Measurements from ENCODE around the gene PTPRU. TPM values are rescaled to one million over a fixed set of nuclear protein-coding genes. Genes with fewer than 3 reads are reported as not detected.

Gene PTPRU
- polyA plus RNA-seq, 2 of the 4 experiments (the other 2 are of a cell fraction): 5.7 to 6.1 TPM

DNA sequence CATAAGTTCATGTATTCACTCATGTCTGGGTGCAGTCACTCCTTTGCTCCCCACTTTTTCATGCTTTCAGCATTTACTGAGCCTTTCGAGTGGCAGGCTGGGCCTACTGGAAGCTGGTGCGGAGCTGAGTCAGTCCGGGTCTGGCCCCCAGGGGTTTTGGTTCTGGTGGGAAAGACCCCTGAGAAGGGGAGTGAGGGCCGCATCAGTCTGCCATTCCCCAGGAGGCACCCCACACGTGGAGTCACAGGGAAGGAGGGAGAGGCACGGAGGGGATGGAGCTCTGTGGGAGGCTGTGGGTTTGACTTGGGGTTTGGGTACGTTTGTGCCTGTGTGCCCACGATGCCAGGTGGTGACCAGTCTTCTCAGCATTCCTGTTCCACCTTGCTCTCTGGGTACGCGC is 87.9 kb downstream of the PTPRU start:
- DNase-seq (ENCODE audit: low read depth in 1 of 2, low spot score in 1 of 2) (no peak), ATAC-seq (no peak), FAIRE-seq (no peak)
- TF ChIP-seq, protein P1, sequence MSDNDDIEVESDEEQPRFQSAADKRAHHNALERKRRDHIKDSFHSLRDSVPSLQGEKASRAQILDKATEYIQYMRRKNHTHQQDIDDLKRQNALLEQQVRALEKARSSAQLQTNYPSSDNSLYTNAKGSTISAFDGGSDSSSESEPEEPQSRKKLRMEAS (IDR thresholded peaks at IDR 0.05): no peak
- no peak for TF ChIP-seq BHLHE40 (IDR thresholded peaks at IDR 0.05; ENCODE audit: low read depth, low read length)
- TF ChIP-seq JUNB (IDR thresholded peaks at IDR 0.05): no peak
- no peak for TF ChIP-seq NR3C1 (IDR thresholded peaks at IDR 0.05)
- no peak for TF ChIP-seq HOXB13 (CRISPR knock-in tag; IDR thresholded peaks at IDR 0.05; ENCODE audit: low read depth)
- no peak for TF ChIP-seq RNF2 (IDR thresholded peaks at IDR 0.05; ENCODE audit: borderline replicate concordance, low read depth)
- TF ChIP-seq SREBF2 (IDR thresholded peaks at IDR 0.05): no peak
- no peak for TF ChIP-seq POLR2AphosphoS2 (conservative IDR thresholded peaks at IDR 0.05; ENCODE audit: low read length)
- TF ChIP-seq, protein P2, sequence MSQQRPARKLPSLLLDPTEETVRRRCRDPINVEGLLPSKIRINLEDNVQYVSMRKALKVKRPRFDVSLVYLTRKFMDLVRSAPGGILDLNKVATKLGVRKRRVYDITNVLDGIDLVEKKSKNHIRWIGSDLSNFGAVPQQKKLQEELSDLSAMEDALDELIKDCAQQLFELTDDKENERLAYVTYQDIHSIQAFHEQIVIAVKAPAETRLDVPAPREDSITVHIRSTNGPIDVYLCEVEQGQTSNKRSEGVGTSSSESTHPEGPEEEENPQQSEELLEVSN (IDR thresholded peaks at IDR 0.05; ENCODE audit: borderline replicate concordance, low read depth): no peak
- no peak for TF ChIP-seq ZSCAN20 (CRISPR knock-in tag; IDR thresholded peaks at IDR 0.05)
- ChIA-PET POLR2A (no interaction called here), CTCF (no interaction called here)
- Histone ChIP-seq H3K4me1 (no peaks in the 10 kb centered on the region), H3K4me3 (no peak overlapping the region), H3K9me3 (no peaks in the 10 kb centered on the region), H3K27ac (no peak overlapping the region), H3K4me2 (no peak overlapping the region)
- 85% methylated on average over 10 of the region's 10 CpGs for WGBS (ENCODE audit: missing lambda C conversion rate)

DNA sequence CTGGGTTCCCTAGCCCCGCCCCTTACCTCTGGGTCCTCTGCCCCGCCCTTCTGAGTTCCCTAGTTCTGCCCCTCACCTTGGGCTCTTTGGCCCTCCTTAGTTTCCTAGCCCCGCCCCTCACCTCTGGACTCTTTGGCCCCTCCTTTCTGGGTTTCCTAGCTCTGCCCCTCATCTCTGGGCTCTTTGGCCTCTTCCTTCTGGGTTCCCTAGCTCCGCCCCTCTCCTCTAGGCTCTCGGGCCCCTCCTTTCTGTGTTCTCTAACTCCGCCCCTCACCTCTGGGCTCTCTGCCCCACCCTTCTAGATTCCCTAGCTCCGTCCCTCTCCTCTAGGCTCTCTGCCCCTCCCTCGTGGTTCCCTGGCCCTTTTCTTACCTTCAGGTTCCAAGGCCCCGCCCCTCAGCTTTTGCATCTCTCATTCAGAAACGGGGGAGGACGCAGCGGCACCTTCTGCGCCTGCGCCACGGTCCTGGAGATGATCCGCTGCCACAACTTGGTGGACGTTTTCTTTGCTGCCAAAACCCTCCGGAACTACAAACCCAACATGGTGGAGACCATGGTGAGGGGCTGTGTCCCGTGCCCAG is 88.5 kb downstream of the PTPRU start:
- POLR2A ChIA-PET: no interaction called here
- no peak for TF ChIP-seq MYC (IDR thresholded peaks at IDR 0.05; ENCODE audit: borderline replicate concordance, low read length)
- TF ChIP-seq JUN (IDR thresholded peaks at IDR 0.05): no peak
- no peak for TF ChIP-seq EHMT2 (IDR thresholded peaks at IDR 0.05; ENCODE audit: low read depth)
- TF ChIP-seq FOSB (CRISPR knock-in tag; IDR thresholded peaks at IDR 0.05): no peak
- no peak for TF ChIP-seq POLR2A (IDR thresholded peaks at IDR 0.05; ENCODE audit: low read length)
- TF ChIP-seq, protein P3, sequence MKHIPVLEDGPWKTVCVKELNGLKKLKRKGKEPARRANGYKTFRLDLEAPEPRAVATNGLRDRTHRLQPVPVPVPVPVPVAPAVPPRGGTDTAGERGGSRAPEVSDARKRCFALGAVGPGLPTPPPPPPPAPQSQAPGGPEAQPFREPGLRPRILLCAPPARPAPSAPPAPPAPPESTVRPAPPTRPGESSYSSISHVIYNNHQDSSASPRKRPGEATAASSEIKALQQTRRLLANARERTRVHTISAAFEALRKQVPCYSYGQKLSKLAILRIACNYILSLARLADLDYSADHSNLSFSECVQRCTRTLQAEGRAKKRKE (CRISPR knock-in tag; IDR thresholded peaks at IDR 0.05; ENCODE audit: low read depth): no peak
- no peak for TF ChIP-seq HOXB13 (CRISPR knock-in tag; IDR thresholded peaks at IDR 0.05; ENCODE audit: low read depth)
- TF ChIP-seq, protein P4, sequence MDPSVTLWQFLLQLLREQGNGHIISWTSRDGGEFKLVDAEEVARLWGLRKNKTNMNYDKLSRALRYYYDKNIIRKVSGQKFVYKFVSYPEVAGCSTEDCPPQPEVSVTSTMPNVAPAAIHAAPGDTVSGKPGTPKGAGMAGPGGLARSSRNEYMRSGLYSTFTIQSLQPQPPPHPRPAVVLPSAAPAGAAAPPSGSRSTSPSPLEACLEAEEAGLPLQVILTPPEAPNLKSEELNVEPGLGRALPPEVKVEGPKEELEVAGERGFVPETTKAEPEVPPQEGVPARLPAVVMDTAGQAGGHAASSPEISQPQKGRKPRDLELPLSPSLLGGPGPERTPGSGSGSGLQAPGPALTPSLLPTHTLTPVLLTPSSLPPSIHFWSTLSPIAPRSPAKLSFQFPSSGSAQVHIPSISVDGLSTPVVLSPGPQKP (IDR thresholded peaks at IDR 0.05; ENCODE audit: low read depth, low read length): no peak
- no peak for TF ChIP-seq ZNF302 (CRISPR knock-in tag; IDR thresholded peaks at IDR 0.05)
- TF ChIP-seq MAZ (IDR thresholded peaks at IDR 0.05; ENCODE audit: borderline replicate concordance, low read depth, low read length): no peak
- no peak for TF ChIP-seq CEBPB (IDR thresholded peaks at IDR 0.05)
- ATAC-seq: peak in 1 of 2 experiments; percentile 65; a peak in 3 of 6 replicates
- Histone ChIP-seq H3K27ac (no peak overlapping the region), H3K4me1 (no peaks in the 10 kb centered on the region), H3K9me3 (no peaks in the 10 kb centered on the region), H3K4me3 (no peak overlapping the region), H3K4me2 (no peak overlapping the region)
- 87% methylated on average over 18 of the region's 19 CpGs for WGBS (ENCODE audit: missing lambda C conversion rate)
- CTCF ChIA-PET: no interaction called here
- no peak for FAIRE-seq
- no peak for DNase-seq (ENCODE audit: low read depth in 1 of 2, low spot score in 1 of 2)

DNA sequence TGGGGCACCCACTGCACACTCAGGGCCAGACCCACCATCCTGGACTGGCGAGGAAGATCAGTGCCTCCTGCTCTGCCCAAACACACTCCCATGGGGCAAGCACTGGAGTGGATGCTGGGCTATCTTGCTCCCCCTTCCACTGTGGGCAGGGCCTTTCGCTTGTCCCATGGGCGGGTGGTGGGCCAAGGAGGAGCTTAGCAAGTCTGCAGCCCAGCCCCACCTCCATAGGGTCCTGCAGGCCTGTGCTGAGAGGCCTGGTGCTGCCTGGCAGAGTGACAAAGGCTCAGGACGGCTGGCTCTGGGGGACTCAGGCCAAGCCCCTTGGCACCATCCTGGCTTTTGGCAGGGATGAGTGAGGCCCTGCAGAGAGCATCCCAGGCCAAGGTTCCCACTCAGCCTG is 89.4 kb downstream of the PTPRU start:
- ChIA-PET POLR2A (no interaction called here), CTCF (no interaction called here)
- FAIRE-seq: no peak
- Histone ChIP-seq H3K4me2 (no peak overlapping the region), H3K4me1 (no peaks in the 10 kb centered on the region), H3K9me3 (no peaks in the 10 kb centered on the region), H3K4me3 (no peak overlapping the region), H3K27ac (no peak overlapping the region)
- TF ChIP-seq RCOR1 (IDR thresholded peaks at IDR 0.05; ENCODE audit: low read depth, low read length) (no peak), FOXS1 (CRISPR knock-in tag; IDR thresholded peaks at IDR 0.05) (no peak), MAZ (IDR thresholded peaks at IDR 0.05; ENCODE audit: borderline replicate concordance, low read depth, low read length) (no peak), POLR2A (IDR thresholded peaks at IDR 0.05; ENCODE audit: low read length) (no peak), FOSL2 (IDR thresholded peaks at IDR 0.05) (no peak), FOSL2 (CRISPR knock-in tag; IDR thresholded peaks at IDR 0.05) (no peak), JUNB (IDR thresholded peaks at IDR 0.05) (no peak), JUN (IDR thresholded peaks at IDR 0.05) (no peak), SREBF2 (IDR thresholded peaks at IDR 0.05) (no peak)
- TF ChIP-seq, protein P5, sequence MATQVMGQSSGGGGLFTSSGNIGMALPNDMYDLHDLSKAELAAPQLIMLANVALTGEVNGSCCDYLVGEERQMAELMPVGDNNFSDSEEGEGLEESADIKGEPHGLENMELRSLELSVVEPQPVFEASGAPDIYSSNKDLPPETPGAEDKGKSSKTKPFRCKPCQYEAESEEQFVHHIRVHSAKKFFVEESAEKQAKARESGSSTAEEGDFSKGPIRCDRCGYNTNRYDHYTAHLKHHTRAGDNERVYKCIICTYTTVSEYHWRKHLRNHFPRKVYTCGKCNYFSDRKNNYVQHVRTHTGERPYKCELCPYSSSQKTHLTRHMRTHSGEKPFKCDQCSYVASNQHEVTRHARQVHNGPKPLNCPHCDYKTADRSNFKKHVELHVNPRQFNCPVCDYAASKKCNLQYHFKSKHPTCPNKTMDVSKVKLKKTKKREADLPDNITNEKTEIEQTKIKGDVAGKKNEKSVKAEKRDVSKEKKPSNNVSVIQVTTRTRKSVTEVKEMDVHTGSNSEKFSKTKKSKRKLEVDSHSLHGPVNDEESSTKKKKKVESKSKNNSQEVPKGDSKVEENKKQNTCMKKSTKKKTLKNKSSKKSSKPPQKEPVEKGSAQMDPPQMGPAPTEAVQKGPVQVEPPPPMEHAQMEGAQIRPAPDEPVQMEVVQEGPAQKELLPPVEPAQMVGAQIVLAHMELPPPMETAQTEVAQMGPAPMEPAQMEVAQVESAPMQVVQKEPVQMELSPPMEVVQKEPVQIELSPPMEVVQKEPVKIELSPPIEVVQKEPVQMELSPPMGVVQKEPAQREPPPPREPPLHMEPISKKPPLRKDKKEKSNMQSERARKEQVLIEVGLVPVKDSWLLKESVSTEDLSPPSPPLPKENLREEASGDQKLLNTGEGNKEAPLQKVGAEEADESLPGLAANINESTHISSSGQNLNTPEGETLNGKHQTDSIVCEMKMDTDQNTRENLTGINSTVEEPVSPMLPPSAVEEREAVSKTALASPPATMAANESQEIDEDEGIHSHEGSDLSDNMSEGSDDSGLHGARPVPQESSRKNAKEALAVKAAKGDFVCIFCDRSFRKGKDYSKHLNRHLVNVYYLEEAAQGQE (IDR thresholded peaks at IDR 0.05): no peak
- TF ChIP-seq, protein P3 (CRISPR knock-in tag; IDR thresholded peaks at IDR 0.05; ENCODE audit: low read depth): no peak
- no peak; a peak in 1 of 6 replicates for ATAC-seq
- no peak for DNase-seq (ENCODE audit: low read depth in 1 of 2, low spot score in 1 of 2)
- 80% methylated on average over 2 of the region's 4 CpGs for WGBS (ENCODE audit: missing lambda C conversion rate)
